Ectodermal cell (in vitro differentiated cells): ENCODE results near the gene KCND2.

Source experiments
- H3K27ac ChIP-seq: 2 replicates; pipeline ENCODE4 v1.7.0; 2013; ENCODE audit warnings: mild to moderate bottlenecking, low read depth, low read length; ENCODE audit not compliant: insufficient read depth, poor library complexity, severe bottlenecking
- H3K27me3 ChIP-seq: 2 replicates; pipeline ENCODE4 v1.7.0; 2013; ENCODE audit warnings: mild to moderate bottlenecking, low read length; ENCODE audit not compliant: insufficient read depth, control insufficient read depth, poor library complexity, severe bottlenecking
- H3K36me3 ChIP-seq: one replicate; pipeline ENCODE4 v1.7.0; 2013; ENCODE audit warnings: low read length; ENCODE audit not compliant: control insufficient read depth, insufficient read depth
- H3K4me1 ChIP-seq: one replicate; pipeline ENCODE4 v1.7.0; 2013; ENCODE audit warnings: low read length; ENCODE audit not compliant: control insufficient read depth, insufficient read depth
- H3K4me3 ChIP-seq: 2 replicates; pipeline ENCODE4 v1.7.0; 2013; ENCODE audit warnings: low read depth, low read length, control low read depth; ENCODE audit not compliant: insufficient read depth
- H3K9me3 ChIP-seq: 2 replicates; pipeline ENCODE4 v1.7.0; 2013; ENCODE audit warnings: mild to moderate bottlenecking, low read length, moderate library complexity; ENCODE audit not compliant: control insufficient read depth
- WGBS, 2 experiments: methylation state at CpG; one replicate each; pipeline ENCODE4 v1.1.7; 2013; ENCODE audit warnings: missing lambda C conversion rate in 2 of 2; 5-methylcytosine and 5-hydroxymethylcytosine counted together

Gene KCND2

GRCh38 chr7:120609136-120609753 is 336.3 kb downstream of the KCND2 start:
- no peak overlapping the region for H3K4me3 ChIP-seq
- 89 to 92% methylated on average over 7 of the region's 7 CpGs for WGBS, 2 experiments
- H3K4me1 ChIP-seq, result no peaks in the 10 kb centered on the region
- H3K9me3 ChIP-seq, result no peaks in the 10 kb centered on the region
- H3K27ac ChIP-seq, result no peak overlapping the region
- no peaks in the 10 kb centered on the region for H3K36me3 ChIP-seq
- no peaks in the 10 kb centered on the region for H3K27me3 ChIP-seq

GRCh38 chr7:120611975-120612374 is 339.0 kb downstream of the KCND2 start:
- no peak overlapping the region for H3K4me3 ChIP-seq
- H3K36me3 ChIP-seq, result no peaks in the 10 kb centered on the region
- H3K27ac ChIP-seq, result no peak overlapping the region
- 100% methylated on average over 1 of the region's 1 CpG for WGBS, 2 experiments
- no peaks in the 10 kb centered on the region for H3K27me3 ChIP-seq
- no peaks in the 10 kb centered on the region for H3K9me3 ChIP-seq
- no peaks in the 10 kb centered on the region for H3K4me1 ChIP-seq

- Histone ChIP-seq H3K27me3 (no peaks in the 10 kb centered on the region), H3K4me3 (no peak overlapping the region), H3K4me1 (no peaks in the 10 kb centered on the region), H3K9me3 (no peaks in the 10 kb centered on the region), H3K27ac (no peak overlapping the region), H3K36me3 (no peaks in the 10 kb centered on the region)
- 93 to 100% methylated on average over 2 to 3 of the region's 3 CpGs for WGBS, 2 experiments
These were observed 342.7 kb downstream of the KCND2 start for GRCh38 chr7:120615703-120616102.

- 77 to 90% methylated on average over 3 of the region's 3 CpGs for WGBS, 2 experiments
- Histone ChIP-seq H3K27ac (no peak overlapping the region), H3K4me1 (no peaks in the 10 kb centered on the region), H3K27me3 (no peaks in the 10 kb centered on the region), H3K36me3 (no peaks in the 10 kb centered on the region), H3K4me3 (no peak overlapping the region), H3K9me3 (no peaks in the 10 kb centered on the region)
These were observed 344.3 kb downstream of the KCND2 start for GRCh38 chr7:120617275-120617674.

GRCh38 chr7:120628251-120628650 is 355.3 kb downstream of the KCND2 start:
- WGBS, 2 experiments, result 100% methylated on average over 1 of the region's 1 CpG
- H3K4me3 ChIP-seq, result no peak overlapping the region
- no peaks in the 10 kb centered on the region for H3K9me3 ChIP-seq
- no peaks in the 10 kb centered on the region for H3K4me1 ChIP-seq
- no peaks in the 10 kb centered on the region for H3K36me3 ChIP-seq
- no peaks in the 10 kb centered on the region for H3K27me3 ChIP-seq
- H3K27ac ChIP-seq, result no peak overlapping the region

- no peaks in the 10 kb centered on the region for H3K27me3 ChIP-seq
- no peaks in the 10 kb centered on the region for H3K9me3 ChIP-seq
These were observed 366.9 kb downstream of the KCND2 start for GRCh38 chr7:120639884-120640283.

GRCh38 chr7:120645966-120646365 is 373.0 kb downstream of the KCND2 start:
- no peaks in the 10 kb centered on the region for H3K9me3 ChIP-seq
- no peak overlapping the region for H3K4me3 ChIP-seq
- no peaks in the 10 kb centered on the region for H3K4me1 ChIP-seq
- H3K36me3 ChIP-seq, result no peaks in the 10 kb centered on the region
- no peaks in the 10 kb centered on the region for H3K27me3 ChIP-seq
- H3K27ac ChIP-seq, result no peak overlapping the region
- whole genome bisulfite sequencing, 2 experiments, result 92 to 95% methylated on average over 1 of the region's 1 CpG

More at GRCh38 chr7:120639884-120640283, 366.9 kb downstream of the KCND2 start:
- H3K4me1 ChIP-seq, result no peaks in the 10 kb centered on the region
- H3K27ac ChIP-seq, result no peak overlapping the region
- H3K4me3 ChIP-seq, result no peak overlapping the region
- H3K36me3 ChIP-seq, result no peaks in the 10 kb centered on the region

GRCh38 chr7:120654241-120654640 is 381.3 kb downstream of the KCND2 start:
- Histone ChIP-seq H3K27ac (no peak overlapping the region), H3K4me1 (no peaks in the 10 kb centered on the region), H3K27me3 (no peaks in the 10 kb centered on the region), H3K4me3 (no peak overlapping the region), H3K36me3 (no peaks in the 10 kb centered on the region), H3K9me3 (no peaks in the 10 kb centered on the region)

GRCh38 chr7:120658516-120658915 is 385.5 kb downstream of the KCND2 start:
- H3K4me1 ChIP-seq, result no peaks in the 10 kb centered on the region
- no peak overlapping the region for H3K27ac ChIP-seq
- no peaks in the 10 kb centered on the region for H3K27me3 ChIP-seq
- H3K36me3 ChIP-seq, result no peaks in the 10 kb centered on the region
- H3K9me3 ChIP-seq, result no peaks in the 10 kb centered on the region
- 100% methylated on average over 1 of the region's 2 CpGs; no CpG with 5 or more reads in 1 of the 2 experiments for WGBS, 2 experiments
- H3K4me3 ChIP-seq, result no peak overlapping the region

GRCh38 chr7:120662291-120662690 is 389.3 kb downstream of the KCND2 start:
- Histone ChIP-seq H3K4me1 (no peaks in the 10 kb centered on the region), H3K4me3 (no peak overlapping the region), H3K9me3 (no peaks in the 10 kb centered on the region), H3K36me3 (no peaks in the 10 kb centered on the region), H3K27me3 (no peaks in the 10 kb centered on the region), H3K27ac (no peak overlapping the region)

- Histone ChIP-seq H3K27ac (no peak overlapping the region), H3K36me3 (no peaks in the 10 kb centered on the region), H3K4me1 (no peaks in the 10 kb centered on the region), H3K4me3 (no peak overlapping the region), H3K27me3 (no peaks in the 10 kb centered on the region), H3K9me3 (no peaks in the 10 kb centered on the region)
- 100% methylated on average over 1 of the region's 1 CpG for WGBS, 2 experiments
These were observed 392.1 kb downstream of the KCND2 start for GRCh38 chr7:120665068-120665467.
